HCT116 (cell line): ENCODE results near the gene COL21A1.

Experiments
- ATF3 ChIP-seq: IDR thresholded peaks from 2 replicates; pipeline ENCODE4 v1.6.1; 2012
- CTCF ChIP-seq, 3 experiments: fragments of 200-600 bp in 1 of 3; sonication (generic) in 1 of 3; IDR thresholded peaks in 2 of 3; conservative IDR thresholded peaks in 1 of 3; 2 replicates each; pipeline ENCODE4 v1.5.1; 2012 to 2017; ENCODE audit warnings: low read depth in 2 of 3, low read length in 2 of 3, antibody characterized with exemption in 1 of 3, borderline replicate concordance in 1 of 3, control low read depth in 1 of 3, mild to moderate bottlenecking in 1 of 3, mixed read lengths in 1 of 3, mixed run types in 1 of 3, moderate library complexity in 1 of 3; ENCODE audit not compliant: insufficient read depth in 1 of 3
- ELF1 ChIP-seq: IDR thresholded peaks from 2 replicates; pipeline ENCODE4 v1.6.1; 2012; ENCODE audit warnings: low read depth, borderline replicate concordance
- EZH2 ChIP-seq: fragments of 200-600 bp; sonication (generic); IDR thresholded peaks from 2 replicates; pipeline ENCODE4 v1.6.1; 2017; ENCODE audit warnings: antibody characterized with exemption, mixed run types
- EZH2phosphoT487 ChIP-seq: fragments of 200-600 bp; IDR thresholded peaks from 2 replicates; pipeline ENCODE4 v1.6.1; 2018; ENCODE audit warnings: antibody characterized with exemption, borderline replicate concordance
- MAX ChIP-seq: IDR thresholded peaks from 2 replicates; pipeline ENCODE4 v1.6.1; 2012
- POLR2A ChIP-seq: IDR thresholded peaks from 2 replicates; pipeline ENCODE4 v1.7.0; 2011; ENCODE audit warnings: borderline replicate concordance; ENCODE audit not compliant: insufficient read depth, insufficient read length; ENCODE audit errors: extremely low read depth
- POLR2AphosphoS5 ChIP-seq: IDR thresholded peaks from 2 replicates; pipeline ENCODE4 v1.6.1; 2011; ENCODE audit warnings: mild to moderate bottlenecking, low read depth, low read length, moderate library complexity
- TCF7L2 ChIP-seq: IDR thresholded peaks from 2 replicates; pipeline ENCODE4 v1.7.0; 2011; ENCODE audit warnings: borderline replicate concordance, inconsistent platforms; ENCODE audit not compliant: insufficient read depth, insufficient read length; ENCODE audit errors: extremely low read depth
- ZBTB33 ChIP-seq: IDR thresholded peaks from 2 replicates; pipeline ENCODE4 v1.6.1; 2011; ENCODE audit warnings: mild to moderate bottlenecking, low read length, moderate library complexity; ENCODE audit not compliant: insufficient replicate concordance; ENCODE audit errors: extremely low read depth

- TF ChIP-seq EZH2phosphoT487 (no peak), ATF3 (no peak), EZH2 (no peak), TCF7L2 (no peak), MAX (no peak), CTCF (IDR thresholded peaks at IDR 0.05 in 2 of 3, conservative IDR thresholded peaks at IDR 0.05 in 1 of 3; ENCODE audit: borderline replicate concordance in 1 of 3, insufficient read depth in 1 of 3, low read depth in 2 of 3, low read length in 2 of 3) (no peak), POLR2A (no peak), POLR2AphosphoS5 (no peak), ZBTB33 (no peak), ELF1 (no peak)
Measured at GRCh38 chr6:56115715-56116114, 131.7 kb downstream of the COL21A1 start.
